ENCODE measurements around the gene SEZ6.

GRCh38 chr17:29039764-29040598 lies 34.1 kb upstream of the SEZ6 start:
- TF ChIP-seq CTCF (IDR thresholded peaks at IDR 0.05) (no peak), POLR2A (IDR thresholded peaks at IDR 0.05) (no peak), EP300 (IDR thresholded peaks at IDR 0.05) (no peak)

Measured in stomach (tissue), 4 donors.